Endothelial cell of umbilical vein (primary cell): ENCODE measurements around the gene AKAP6. TPM values are rescaled to one million over a fixed set of nuclear protein-coding genes. Genes with fewer than 3 reads are reported as not detected.

Experiments used
- BruUV-seq: library from RNA; stranded (reverse); fragments of 400-500 nt; replicated peaks from 2 replicates; lab custom pipeline; 2021; lab: Mats Ljungman, UMichigan
- CTCF ChIA-PET: fragments of 300-600, 350-600 bp; sonication (Branson Sonifier 250); formaldehyde crosslinking; loops from one replicate; lab custom pipeline; 2021; ENCODE audit warnings: antibody characterized with exemption, inconsistent platforms; lab: Charles Lee
- POLR2A ChIA-PET: fragments of 300-600, 350-600 bp; sonication (Branson Sonifier 250); formaldehyde crosslinking; loops from one replicate; lab custom pipeline; 2021; ENCODE audit warnings: antibody characterized with exemption, inconsistent platforms; lab: Charles Lee
- DNase-seq: peaks from one replicate; pipeline ENCODE4 v3.0.0-alpha.2; 2011; ENCODE audit warnings: low read depth, low spot score
- FAIRE-seq: peaks from 2 replicates; lab custom pipeline; 2011; peaks lifted over from hg19 to GRCh38; lab: Jason Lieb, UNC
- H2AFZ ChIP-seq: 2 replicates; pipeline ENCODE4 v1.6.0; 2012; ENCODE audit warnings: low read depth, low read length, control low read depth, inconsistent platforms
- H3K27ac ChIP-seq: 2 replicates; pipeline ENCODE4 v1.5.1; 2011; ENCODE audit warnings: low read depth, mild to moderate bottlenecking, control low read depth, low read length, moderate library complexity; ENCODE audit not compliant: insufficient read depth
- H3K27me3 ChIP-seq, 2 experiments: 2 replicates each; pipeline versions ENCODE4 v1.6.0 to v1.6.1; 2011; ENCODE audit warnings: low read length in 2 of 2, mixed read lengths in 1 of 2; ENCODE audit not compliant: control insufficient read depth in 2 of 2, insufficient read depth in 2 of 2
- H3K36me3 ChIP-seq, 2 experiments: 2 replicates in 1 of 2; 3 replicates in 1 of 2; pipeline ENCODE4 v1.5.1; 2011; ENCODE audit warnings: low read length in 2 of 2, mild to moderate bottlenecking in 1 of 2, moderate library complexity in 1 of 2; ENCODE audit not compliant: control insufficient read depth in 2 of 2, insufficient read depth in 2 of 2; ENCODE audit errors: extremely low read depth in 1 of 2
- H3K4me1 ChIP-seq: 3 replicates; pipeline ENCODE4 v1.5.1; 2011; ENCODE audit warnings: mild to moderate bottlenecking, low read length; ENCODE audit not compliant: control insufficient read depth, insufficient read depth; ENCODE audit errors: extremely low read depth
- H3K4me2 ChIP-seq: 2 replicates; pipeline ENCODE4 v1.6.1; 2011; ENCODE audit warnings: low read length, control low read depth, mixed read lengths; ENCODE audit not compliant: insufficient read depth
- H3K4me3 ChIP-seq, 3 experiments: fragments of 200-600 bp in 1 of 3; sonication (generic), shearing (Covaris generic) in 1 of 3; replicated peaks in 1 of 3; 2 replicates each; pipeline ENCODE4 v1.5.1; 2011 to 2016; ENCODE audit warnings: control low read depth in 3 of 3, low read length in 3 of 3, mild to moderate bottlenecking in 2 of 3, inconsistent platforms in 1 of 3, low read depth in 1 of 3, moderate library complexity in 1 of 3; ENCODE audit not compliant: insufficient read depth in 1 of 3
- H3K79me2 ChIP-seq: 2 replicates; pipeline ENCODE4 v1.6.0; 2012; ENCODE audit warnings: low read length, inconsistent platforms; ENCODE audit not compliant: control insufficient read depth, insufficient read depth
- H3K9ac ChIP-seq: replicated peaks from 2 replicates; pipeline ENCODE3; 2011; ENCODE audit warnings: low read length, control low read depth; ENCODE audit not compliant: insufficient read depth; ENCODE audit errors: extremely low read depth
- H3K9me1 ChIP-seq: replicated peaks from 3 replicates; pipeline ENCODE4 v1.6.0; 2011; ENCODE audit warnings: mild to moderate bottlenecking, low read length; ENCODE audit not compliant: control insufficient read depth, insufficient read depth; ENCODE audit errors: extremely low read depth
- H3K9me3 ChIP-seq: replicated peaks from 2 replicates; pipeline ENCODE4 v1.5.1; 2012; ENCODE audit warnings: low read length, inconsistent platforms; ENCODE audit not compliant: control insufficient read depth, insufficient read depth
- H4K20me1 ChIP-seq: replicated peaks from 2 replicates; pipeline ENCODE3; 2011; ENCODE audit warnings: mild to moderate bottlenecking, low read length; ENCODE audit not compliant: control insufficient read depth, insufficient read depth; ENCODE audit errors: extremely low read depth
- EZH2 ChIP-seq: IDR thresholded peaks from 2 replicates; pipeline ENCODE4 v1.6.1; 2012; ENCODE audit warnings: borderline replicate concordance, low read depth, mild to moderate bottlenecking, moderate library complexity, low read length, inconsistent platforms; ENCODE audit not compliant: severe bottlenecking
- FOS ChIP-seq: IDR thresholded peaks from 2 replicates; pipeline ENCODE4 v1.6.1; 2011; ENCODE audit warnings: mild to moderate bottlenecking, low read length, moderate library complexity, borderline replicate concordance; ENCODE audit not compliant: insufficient read depth
- GATA2 ChIP-seq: IDR thresholded peaks from 2 replicates; pipeline ENCODE4 v1.7.0; 2011; ENCODE audit warnings: low read depth, mild to moderate bottlenecking, moderate library complexity, mixed read lengths, low read length; ENCODE audit not compliant: insufficient read length, insufficient read depth
- MYC ChIP-seq: IDR thresholded peaks from one replicate; pipeline ENCODE4 v1.6.1; 2011; ENCODE audit warnings: mild to moderate bottlenecking, low read depth, low read length
- POLR2A ChIP-seq: IDR thresholded peaks from 2 replicates; pipeline ENCODE4 v1.6.1; 2012; ENCODE audit warnings: low read depth, mild to moderate bottlenecking, control low read depth, low read length
- POLR2AphosphoS5 ChIP-seq: IDR thresholded peaks from 2 replicates; pipeline ENCODE4 v1.6.1; 2012; ENCODE audit warnings: low read depth, mild to moderate bottlenecking, control low read depth, low read length, moderate library complexity; ENCODE audit not compliant: insufficient read depth
- dilution Hi-C: fragments of 300-500 bp; cut with MboI; formaldehyde crosslinking; loops from one replicate; pipeline ENCODE4 v1.15.0; 2019; ENCODE audit warnings: low sequenced_read_pairs; ENCODE audit not compliant: extremely low pct_ligation_motif_present
- intact Hi-C: fragments of 100-400 bp; cut with micrococcal nuclease; formaldehyde crosslinking; loops from one replicate; pipeline ENCODE4 v1.10.0; 2022
- polyA plus RNA-seq, 4 experiments: library from polyadenylated mRNA; depleted of rRNA in 3 of 4; stranded (reverse) in 3 of 4; unstranded in 1 of 4; fragments of >200 nt; gene quantifications; 2 replicates each; pipeline versions ENCODE4 v1.2.1 to v1.2.3, GENCODE V29; 2011 to 2012; ENCODE audit warnings: missing spikeins in 1 of 4
- total RNA-seq: library from RNA; stranded (reverse); gene quantifications from 2 replicates; pipeline ENCODE4 v1.2.3, GENCODE V29; 2021
- TF ChIP-seq, protein P1 (sequence below): IDR thresholded peaks from 2 replicates; pipeline ENCODE4 v1.6.1; 2011; ENCODE audit not compliant: insufficient read depth, insufficient read length
- TF ChIP-seq, protein P2 (sequence below), 2 donors: IDR thresholded peaks; 1 replicate in 1 of 2; 2 replicates in 1 of 2; pipeline ENCODE4 v1.5.1; 2011; ENCODE audit warnings: low read length in 2 of 2, mild to moderate bottlenecking in 2 of 2, moderate library complexity in 2 of 2, control low read depth in 1 of 2, inconsistent platforms in 1 of 2, low read depth in 1 of 2; ENCODE audit not compliant: insufficient read depth in 1 of 2; ENCODE audit errors: extremely low read depth in 1 of 2

The AKAP6 gene
- total and polyA plus RNA-seq, 2 donors (not counting 3 experiments of a cell fraction or from before 2014, with no cell fraction given) = 0.03 to 0.49 TPM

DNA sequence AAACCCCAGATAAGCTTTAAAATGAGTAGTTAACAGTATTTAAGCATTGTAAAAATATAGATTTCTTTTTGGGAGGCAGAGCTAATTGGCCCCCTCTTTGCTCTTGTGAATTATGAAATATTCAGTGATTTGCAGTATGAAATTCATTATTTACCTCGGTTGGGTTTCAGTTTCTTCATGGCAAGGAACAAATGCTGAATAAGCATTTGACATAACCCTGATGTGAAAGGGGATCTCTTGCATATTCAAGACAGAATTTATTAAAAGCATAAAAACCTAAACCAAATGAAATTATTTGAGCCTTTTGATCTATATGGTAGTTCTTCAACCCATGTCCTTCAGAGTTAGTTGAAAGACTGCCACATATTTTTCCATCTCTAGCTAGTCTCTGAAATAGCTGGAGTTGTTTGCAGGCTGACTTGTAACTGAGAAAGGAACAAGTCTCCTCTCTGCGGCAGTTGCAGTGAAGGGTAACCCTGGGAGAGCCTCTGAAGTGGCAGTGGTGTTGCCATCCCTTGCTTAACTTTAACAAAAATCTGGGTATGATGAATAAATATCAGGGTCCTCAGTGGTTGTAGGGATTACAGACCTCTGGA lies 690 bp downstream of the AKAP6 start:
- POLR2A ChIA-PET = no interaction called here
- no peak overlapping the region for H3K9ac ChIP-seq
- H4K20me1 ChIP-seq = no peaks in the 10 kb centered on the region
- no peak overlapping the region for H3K27ac ChIP-seq
- no peaks in the 10 kb centered on the region for H3K36me3 ChIP-seq
- H3K4me1 ChIP-seq = no peaks in the 10 kb centered on the region
- FAIRE-seq = no peak
- no peak overlapping the region for H3K4me2 ChIP-seq
- no peaks in the 10 kb centered on the region for H3K9me1 ChIP-seq
- H3K4me3 ChIP-seq = no peak overlapping the region
- H2AFZ ChIP-seq = no peak overlapping the region
- BruUV-seq = no TSS peak
- intact Hi-C loops = no loop called here
- CTCF ChIA-PET = interaction anchor here (0.6 to 1.0 kb wide), 3 partner anchors 13 to 120 kb away, joined by 3 to 4 read pairs (median 3); no protein-coding TSS in a partner anchor
- dilution Hi-C loops = no loop called here
- TF ChIP-seq, protein P1, sequence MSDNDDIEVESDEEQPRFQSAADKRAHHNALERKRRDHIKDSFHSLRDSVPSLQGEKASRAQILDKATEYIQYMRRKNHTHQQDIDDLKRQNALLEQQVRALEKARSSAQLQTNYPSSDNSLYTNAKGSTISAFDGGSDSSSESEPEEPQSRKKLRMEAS = no peak
- TF ChIP-seq FOS (no peak), GATA2 (no peak), POLR2AphosphoS5 (no peak), EZH2 (no peak), POLR2A (no peak), MYC (no peak)
- TF ChIP-seq, protein P2, sequence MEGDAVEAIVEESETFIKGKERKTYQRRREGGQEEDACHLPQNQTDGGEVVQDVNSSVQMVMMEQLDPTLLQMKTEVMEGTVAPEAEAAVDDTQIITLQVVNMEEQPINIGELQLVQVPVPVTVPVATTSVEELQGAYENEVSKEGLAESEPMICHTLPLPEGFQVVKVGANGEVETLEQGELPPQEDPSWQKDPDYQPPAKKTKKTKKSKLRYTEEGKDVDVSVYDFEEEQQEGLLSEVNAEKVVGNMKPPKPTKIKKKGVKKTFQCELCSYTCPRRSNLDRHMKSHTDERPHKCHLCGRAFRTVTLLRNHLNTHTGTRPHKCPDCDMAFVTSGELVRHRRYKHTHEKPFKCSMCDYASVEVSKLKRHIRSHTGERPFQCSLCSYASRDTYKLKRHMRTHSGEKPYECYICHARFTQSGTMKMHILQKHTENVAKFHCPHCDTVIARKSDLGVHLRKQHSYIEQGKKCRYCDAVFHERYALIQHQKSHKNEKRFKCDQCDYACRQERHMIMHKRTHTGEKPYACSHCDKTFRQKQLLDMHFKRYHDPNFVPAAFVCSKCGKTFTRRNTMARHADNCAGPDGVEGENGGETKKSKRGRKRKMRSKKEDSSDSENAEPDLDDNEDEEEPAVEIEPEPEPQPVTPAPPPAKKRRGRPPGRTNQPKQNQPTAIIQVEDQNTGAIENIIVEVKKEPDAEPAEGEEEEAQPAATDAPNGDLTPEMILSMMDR (IDR thresholded peaks at IDR 0.05; ENCODE audit: extremely low read depth in 1 of 2, insufficient read depth in 1 of 2, low read depth in 1 of 2, low read length in 2 of 2) = no peak
- no peaks in the 10 kb centered on the region for H3K79me2 ChIP-seq
- no peaks in the 10 kb centered on the region for H3K27me3 ChIP-seq
- H3K9me3 ChIP-seq = no peaks in the 10 kb centered on the region
- DNase-seq = no peak
